Inflammatory macrophage treated with lipopolysaccharide for 4 hours (primary cell): Measurements from ENCODE around the gene SP3.
A peak's percentile ranks its signal among the peaks of the same experiment; 100 is the strongest.

Source experiments
- DNase-seq: peaks from one replicate; pipeline ENCODE4 v3.0.0-alpha.2; 2020

Gene SP3

DNA sequence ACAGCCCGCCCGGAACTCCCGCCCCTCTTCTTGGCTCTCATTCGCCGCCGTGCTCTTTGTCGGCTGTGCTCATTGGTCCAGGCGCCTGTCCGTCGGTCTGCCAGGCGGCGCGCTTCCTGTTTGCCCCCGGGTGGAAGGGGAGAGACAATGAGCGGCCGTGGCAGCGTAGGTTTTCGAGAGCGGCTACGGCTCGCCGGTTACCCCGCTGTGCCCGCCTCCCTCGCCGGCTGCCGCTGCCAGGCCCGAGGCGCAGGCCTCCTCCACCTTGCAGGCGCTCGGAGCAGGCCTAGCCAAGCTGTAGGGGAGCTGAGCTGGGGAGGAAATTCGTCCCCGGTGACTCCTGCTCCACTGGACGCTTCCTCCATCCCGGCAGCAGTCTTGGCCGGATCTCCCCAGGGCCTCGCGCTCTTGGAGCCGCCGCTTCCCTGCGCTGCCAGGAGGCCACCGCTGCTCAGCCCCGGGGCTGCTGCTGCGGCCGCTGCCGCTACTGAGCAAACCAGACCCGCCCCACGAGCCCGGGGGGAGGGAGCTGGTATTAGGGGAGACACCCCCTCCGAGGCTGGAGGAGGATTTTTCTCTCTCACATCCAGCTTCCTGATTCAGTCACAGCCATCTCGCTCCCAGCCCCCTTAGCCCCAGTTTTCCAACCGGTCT is at the start of gene SP3:
Gene SP3, minus strand, starts transcription at position 2 of the 654 bp plus-strand sequence. CDS start 202 bp downstream, outside the sequence.
- peak; percentile 97 for DNase-seq

DNA sequence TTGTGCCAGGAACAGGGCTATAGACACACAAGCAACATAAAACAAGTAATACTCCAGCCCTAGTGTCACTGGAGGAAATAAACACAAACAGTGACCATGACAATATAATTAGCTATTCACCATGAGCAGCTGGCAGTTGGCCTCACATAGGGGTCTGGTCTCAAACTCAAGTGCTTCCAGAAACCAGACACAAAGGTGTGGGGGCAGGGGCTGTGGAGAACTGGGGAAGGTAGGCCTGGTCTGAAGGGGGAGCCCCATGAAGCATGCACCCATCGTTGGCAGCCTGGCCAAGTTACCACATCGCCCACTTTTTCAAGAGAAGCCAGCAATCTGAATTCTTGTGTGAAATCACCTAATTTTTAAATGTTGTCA is 49.5 kb upstream of the SP3 start:
- no peak for DNase-seq

DNA sequence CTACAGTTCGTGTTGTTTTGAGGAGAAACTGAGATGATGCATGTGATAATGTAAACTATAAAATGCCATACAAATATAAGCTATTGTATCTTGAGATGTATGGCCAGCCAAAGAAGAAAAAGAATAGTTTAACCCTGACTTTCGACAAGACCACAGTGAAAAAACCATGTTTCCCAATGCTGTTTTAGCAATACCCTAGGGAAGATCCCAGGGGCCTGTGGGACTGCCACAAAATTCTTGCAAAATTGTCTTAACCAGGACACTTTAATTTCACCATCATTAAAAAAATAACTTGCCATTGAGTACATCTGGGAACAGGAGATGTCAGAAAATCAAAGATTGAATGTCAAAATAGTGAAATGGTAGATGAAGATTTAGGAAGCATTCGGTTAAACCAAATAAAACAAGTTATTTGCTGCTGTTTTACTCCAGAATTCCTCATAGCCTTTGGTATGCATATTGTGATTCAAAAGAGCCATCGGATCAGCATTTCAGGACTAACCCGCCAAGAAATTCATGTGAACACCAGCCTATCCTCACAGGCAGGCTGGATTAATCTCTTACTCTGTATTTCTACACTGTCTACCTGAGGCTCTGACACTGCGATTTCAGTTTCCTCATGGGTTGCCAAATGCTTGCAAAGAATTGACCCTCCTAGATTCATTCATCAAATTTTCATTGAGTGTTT is 49.0 kb upstream of the SP3 start:
- DNase-seq: peak; percentile 73

- no peak for DNase-seq
Measured at GRCh38 chr2:174013315-174013751, 48.2 kb upstream of the SP3 start.

GRCh38 chr2:174012347-174013314 is 47.5 kb upstream of the SP3 start:
- peak; percentile 43 for DNase-seq

DNA sequence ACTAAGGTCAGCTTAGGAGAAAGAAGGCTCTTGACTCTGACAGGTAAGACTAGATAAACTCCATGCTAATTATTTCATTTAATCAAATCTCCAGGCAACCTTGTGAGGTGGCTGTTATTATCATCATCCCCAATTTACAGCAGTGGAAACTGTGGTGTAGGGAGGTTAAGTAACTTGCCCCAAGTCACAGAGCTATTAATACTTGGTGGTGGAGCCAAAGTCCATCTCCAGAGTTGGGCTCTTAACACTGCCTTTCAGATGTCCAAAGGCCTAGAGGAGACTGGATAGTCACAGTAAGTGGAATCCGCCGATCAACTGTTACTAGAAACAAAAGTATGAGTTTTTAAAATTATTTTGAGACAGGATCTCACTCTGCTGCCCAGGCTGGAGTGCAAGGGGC is 46.6 kb upstream of the SP3 start:
- no peak for DNase-seq

DNA sequence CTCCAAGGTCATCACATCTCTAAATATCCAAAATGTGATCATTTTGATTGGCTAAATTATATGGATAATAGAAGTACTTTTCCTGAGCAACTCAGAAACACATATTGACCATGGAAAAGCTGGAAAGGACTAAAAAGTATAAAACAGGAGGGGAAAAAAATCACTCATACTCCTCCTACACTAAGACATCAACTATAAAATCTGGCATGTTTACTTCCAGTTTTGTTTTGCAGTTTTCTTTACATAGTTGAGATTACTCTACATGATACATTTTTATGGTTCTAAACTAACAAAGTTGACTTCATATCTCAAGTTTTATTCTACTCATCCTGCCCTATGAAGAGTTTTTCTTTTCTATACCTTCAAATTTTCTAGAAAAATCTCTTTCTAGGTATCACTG is 46.0 kb upstream of the SP3 start:
- no peak for DNase-seq

DNA sequence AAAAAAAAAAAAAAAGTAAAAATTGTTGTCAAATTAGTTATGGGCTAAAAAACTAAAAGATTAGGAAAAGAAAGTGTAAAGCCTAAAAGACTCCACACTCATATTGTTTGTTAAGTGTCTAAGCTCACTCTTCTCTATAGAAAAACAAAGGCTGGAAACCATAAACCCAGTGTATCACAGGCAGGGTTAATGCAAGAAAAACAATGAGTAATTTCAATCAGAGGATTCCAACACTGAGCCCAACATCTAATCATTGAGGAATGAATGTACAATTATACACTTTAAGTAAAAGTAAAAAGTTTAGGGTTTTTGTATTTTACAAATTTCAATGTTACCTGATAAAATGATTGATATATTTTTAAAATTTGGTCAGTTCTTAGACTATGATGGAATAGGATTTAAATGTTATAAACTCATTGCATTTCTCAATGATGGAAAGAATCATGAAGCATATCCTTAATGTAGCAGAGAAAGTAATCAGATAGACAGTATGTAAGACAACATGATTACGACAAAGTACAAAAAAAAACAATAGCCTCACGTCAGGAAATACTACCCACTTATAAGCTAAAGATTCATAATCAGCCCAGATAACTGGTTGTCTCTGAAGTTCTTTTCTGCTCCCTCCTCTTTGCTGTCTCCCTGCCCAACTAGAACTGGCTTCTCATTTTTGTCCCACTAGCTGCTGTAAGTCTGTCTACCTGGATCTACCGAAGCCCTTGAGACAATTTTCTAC is 44.5 kb upstream of the SP3 start:
- DNase-seq: no peak

GRCh38 chr2:174008720-174009119 is 43.5 kb upstream of the SP3 start:
- DNase-seq: no peak

- peak; percentile 63 for DNase-seq
Measured at GRCh38 chr2:174007010-174007409, 41.8 kb upstream of the SP3 start.

- no peak for DNase-seq
Measured at GRCh38 chr2:174005801-174006419, 40.7 kb upstream of the SP3 start.

GRCh38 chr2:174004905-174005605 is 39.9 kb upstream of the SP3 start:
- DNase-seq: no peak

GRCh38 chr2:174003720-174004695 is 38.8 kb upstream of the SP3 start:
- no peak for DNase-seq

DNA sequence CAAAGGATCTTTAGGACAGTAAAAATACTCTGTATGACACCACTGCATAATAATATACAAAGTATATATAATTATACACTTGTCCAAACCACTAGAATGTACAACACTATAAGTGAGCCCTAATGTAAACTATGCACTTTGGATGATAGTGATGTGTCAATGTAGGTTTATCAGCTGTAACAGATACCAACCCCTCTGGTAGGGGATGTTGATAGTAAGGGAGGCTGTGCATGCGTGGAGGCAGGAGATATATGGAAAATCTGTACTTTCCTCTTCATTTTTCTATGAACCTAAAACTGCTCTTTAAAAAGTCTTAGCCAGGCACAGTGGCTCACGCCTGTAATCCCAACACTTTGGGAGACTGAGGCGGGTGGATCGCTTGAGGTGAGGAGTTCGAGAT is 37.5 kb upstream of the SP3 start:
- DNase-seq: no peak

- DNase-seq: no peak
Measured at GRCh38 chr2:174001107-174001506, 35.9 kb upstream of the SP3 start.

- peak; percentile 19 for DNase-seq
Measured at GRCh38 chr2:173999724-174000123, 34.6 kb upstream of the SP3 start.

- DNase-seq: no peak
Measured at GRCh38 chr2:173999272-173999671, 34.1 kb upstream of the SP3 start.

DNA sequence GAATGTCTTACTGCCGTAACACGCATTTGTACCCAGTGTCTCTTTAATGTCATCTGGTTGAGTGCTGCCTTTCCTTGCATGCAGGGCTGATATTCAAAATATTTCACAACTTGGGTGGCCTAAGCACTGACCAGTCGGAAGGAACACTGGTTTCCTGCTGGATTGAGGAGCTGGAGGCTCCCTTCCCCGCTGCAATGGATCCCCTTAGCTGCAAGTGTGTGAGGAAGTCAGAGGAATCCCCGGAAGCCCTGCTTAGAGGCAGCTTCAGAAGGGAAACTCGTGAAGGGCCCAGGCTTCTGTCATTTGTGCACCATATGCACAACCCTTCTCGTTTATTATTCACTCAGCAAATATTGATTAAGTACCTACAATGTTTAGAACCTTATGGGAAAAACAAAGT is 33.2 kb upstream of the SP3 start:
- peak; percentile 39 for DNase-seq

DNA sequence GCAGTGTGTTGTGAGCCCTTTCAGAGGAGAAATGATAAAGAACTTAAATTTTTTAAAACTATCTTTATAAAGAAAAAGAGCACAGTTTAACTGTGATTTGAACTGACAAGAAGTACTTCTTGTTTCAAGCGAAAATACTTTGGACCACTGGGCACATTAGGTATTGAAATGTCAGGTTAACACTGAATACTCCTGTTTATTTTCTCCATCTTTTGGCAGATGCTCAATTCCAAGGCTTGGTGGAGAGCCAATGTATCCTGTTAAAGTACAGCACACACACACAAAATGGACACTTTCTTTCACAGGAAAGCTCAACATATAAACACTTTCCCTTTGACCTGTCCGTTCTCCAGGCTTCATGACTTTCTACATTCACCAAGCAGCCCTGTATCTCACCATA is 32.6 kb upstream of the SP3 start:
- DNase-seq: no peak

DNA sequence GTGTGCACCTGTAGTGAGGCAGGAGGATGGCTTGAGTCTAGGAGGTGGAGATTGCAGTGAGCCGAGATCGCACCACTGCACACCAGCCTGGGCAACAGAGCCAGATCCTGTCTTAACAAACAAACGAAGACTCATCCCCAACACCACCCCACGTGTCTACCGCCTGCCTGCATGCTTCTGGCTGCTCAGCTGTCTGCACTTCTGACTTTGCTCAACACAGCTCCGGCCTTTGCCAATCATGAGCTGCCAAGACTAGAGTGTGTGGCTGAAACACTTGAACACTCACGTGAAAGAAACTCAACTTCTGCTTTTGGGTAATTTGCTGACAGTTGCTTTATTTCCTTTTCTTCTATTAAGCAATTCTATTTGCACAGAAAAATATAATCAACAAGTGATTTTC is 32.1 kb upstream of the SP3 start:
- peak; percentile 96 for DNase-seq
